Spleen (tissue), 11 donors: ENCODE measurements around the gene DCN. TPM values are rescaled to one million over a fixed set of nuclear protein-coding genes. Genes with fewer than 3 reads are reported as not detected.

ENCODE experiments used
- DNase-seq: peaks from one replicate; pipeline ENCODE4 v3.0.0-alpha.2; 2020
- H3K27ac ChIP-seq, 8 donors: fragments of 200-600 bp; sonication (generic) in 7 of 8; 1 replicate in 4 of 8; 2 replicates in 4 of 8; pipeline versions ENCODE4 v1.5.0 to v1.8.0; 2016 to 2021; ENCODE audit warnings: inconsistent platforms in 4 of 8, mild to moderate bottlenecking in 4 of 8, moderate library complexity in 1 of 8
- H3K27me3 ChIP-seq, 7 donors: fragments of 200-600 bp; sonication (generic) in 6 of 7; replicated peaks in 1 of 7; 1 replicate in 4 of 7; 2 replicates in 3 of 7; pipeline versions ENCODE4 v1.5.0 to v1.8.0; 2016 to 2021; ENCODE audit warnings: inconsistent platforms in 3 of 7, mild to moderate bottlenecking in 1 of 7
- H3K36me3 ChIP-seq, 6 donors: fragments of 200-600 bp; sonication (generic) in 5 of 6; 1 replicate in 4 of 6; 2 replicates in 2 of 6; pipeline versions ENCODE4 v1.5.0 to v1.8.0; 2016 to 2021; ENCODE audit warnings: inconsistent platforms in 2 of 6
- H3K4me1 ChIP-seq, 6 donors: fragments of 200-600 bp; sonication (generic) in 5 of 6; 1 replicate in 3 of 6; 2 replicates in 3 of 6; pipeline versions ENCODE4 v1.5.0 to v1.8.0; 2016 to 2021; ENCODE audit warnings: inconsistent platforms in 3 of 6
- H3K4me3 ChIP-seq, 8 donors: fragments of 200-600 bp; sonication (generic) in 7 of 8; 1 replicate in 4 of 8; 2 replicates in 4 of 8; pipeline versions ENCODE4 v1.5.0 to v1.8.0; 2016 to 2021; ENCODE audit warnings: inconsistent platforms in 4 of 8, mild to moderate bottlenecking in 4 of 8, moderate library complexity in 2 of 8
- H3K9me3 ChIP-seq, 8 donors: fragments of 200-600 bp; sonication (generic) in 7 of 8; 1 replicate in 4 of 8; 2 replicates in 4 of 8; pipeline versions ENCODE4 v1.5.0 to v1.8.0; 2016 to 2021; ENCODE audit warnings: inconsistent platforms in 4 of 8
- POLR2A ChIP-seq, 3 donors: fragments of 450-650 bp; IDR thresholded peaks; one replicate each; pipeline ENCODE4 v1.5.1; 2017; ENCODE audit warnings: antibody characterized with exemption in 3 of 3, mild to moderate bottlenecking in 1 of 3
- POLR2AphosphoS5 ChIP-seq, 3 donors: sonication (generic); formaldehyde crosslinking; IDR thresholded peaks; one replicate each; pipeline ENCODE4 v1.5.1; 2017; ENCODE audit warnings: antibody characterized with exemption in 3 of 3
- WGBS, 5 donors: extraction: QIAGEN DNeasy Blood & Tissue Kit in 3 of 5; methylation state at CpG; one replicate each; pipeline versions ENCODE4 v1.1.5 to v1.1.7; 2013 to 2018; 5-methylcytosine and 5-hydroxymethylcytosine counted together
- intact Hi-C: fragments of 100-400 bp; cut with DNase I; formaldehyde crosslinking; loops from one replicate; pipeline ENCODE4 v1.15.0; 2023; ENCODE audit warnings: low total_unique reads
- polyA plus RNA-seq, 3 donors: library from polyadenylated mRNA; stranded (reverse); fragments of 200-250 nt; gene quantifications; one replicate each; pipeline ENCODE4 v1.2.1, GENCODE V29; 2013
- total RNA-seq, 7 donors: library from RNA; depleted of rRNA in 3 of 7; stranded (reverse); fragments of >200 nt in 3 of 7; fragmentation: NEBNext Ultra II Directional in 4 of 7; extraction: Animal tissue kit (Norgen Biotek cat#: 25700) in 4 of 7; gene quantifications; one replicate each; pipeline versions ENCODE4 v1.1.0 to v1.2.1, GENCODE V29; 2016 to 2021
- TF ChIP-seq, protein P1 (sequence below), 11 experiments: fragments of 200-600 bp in 7 of 11; fragments of 450-650 bp in 4 of 11; sonication (generic) in 4 of 11; IDR thresholded peaks in 8 of 11; conservative IDR thresholded peaks in 3 of 11; 1 replicate in 7 of 11; 2 replicates in 4 of 11; pipeline versions ENCODE4 v1.4.0 to v1.8.0; 2016 to 2021; ENCODE audit warnings: antibody characterized with exemption in 11 of 11, inconsistent platforms in 4 of 11, mild to moderate bottlenecking in 1 of 11
- donor health status: healthy with polysubstance abuse.
- donor health status: DM: no; HTN: no; CAD: no; lungs with moderate emphysema.
- donor health status: DM: no; HTN: no; CAD: no.
- donor health status: Bipolar disorder and iron deficiency.
- donor health status: healthy.
- donor health status: DM: no; HTN: no; CAD: no.
- donor health status: DM: yes; HTN: yes; CAD: no.

The DCN gene
- total and polyA plus RNA-seq, 10 donors: 1.6 to 60.1 (median 7.7) TPM

DNA sequence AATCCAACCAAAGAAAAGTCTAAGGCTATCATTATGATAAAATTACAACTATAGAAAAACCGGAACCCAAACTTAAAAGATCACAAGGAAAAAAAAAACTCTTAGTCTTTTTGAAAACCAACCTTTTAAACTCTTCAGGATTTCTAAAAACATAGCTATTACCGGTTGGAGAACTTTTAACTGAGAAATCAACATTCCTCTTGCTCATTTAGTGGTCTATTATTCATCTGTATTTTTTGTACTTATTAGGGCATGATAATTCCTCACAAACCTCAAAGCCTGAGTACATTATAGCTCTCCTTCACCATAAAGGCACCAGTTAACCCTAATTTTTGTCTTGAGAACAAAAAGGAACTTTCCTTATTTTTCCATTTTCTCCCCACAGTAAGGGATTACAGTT lies 81.7 kb downstream of the DCN start:
- Histone ChIP-seq H3K9me3 (no peaks in the 10 kb centered on the region), H3K27ac (no peak overlapping the region), H3K27me3 (no peaks in the 10 kb centered on the region), H3K36me3 (no peaks in the 10 kb centered on the region), H3K4me3 (no peak overlapping the region), H3K4me1 (no peaks in the 10 kb centered on the region)
- no peak for DNase-seq
- WGBS, 5 donors: 51 to 67% (median 60%) methylated on average over 2 of the region's 2 CpGs
- intact Hi-C loops: no loop called here
- no peak for TF ChIP-seq POLR2A (IDR thresholded peaks at IDR 0.05)
- TF ChIP-seq, protein P1, sequence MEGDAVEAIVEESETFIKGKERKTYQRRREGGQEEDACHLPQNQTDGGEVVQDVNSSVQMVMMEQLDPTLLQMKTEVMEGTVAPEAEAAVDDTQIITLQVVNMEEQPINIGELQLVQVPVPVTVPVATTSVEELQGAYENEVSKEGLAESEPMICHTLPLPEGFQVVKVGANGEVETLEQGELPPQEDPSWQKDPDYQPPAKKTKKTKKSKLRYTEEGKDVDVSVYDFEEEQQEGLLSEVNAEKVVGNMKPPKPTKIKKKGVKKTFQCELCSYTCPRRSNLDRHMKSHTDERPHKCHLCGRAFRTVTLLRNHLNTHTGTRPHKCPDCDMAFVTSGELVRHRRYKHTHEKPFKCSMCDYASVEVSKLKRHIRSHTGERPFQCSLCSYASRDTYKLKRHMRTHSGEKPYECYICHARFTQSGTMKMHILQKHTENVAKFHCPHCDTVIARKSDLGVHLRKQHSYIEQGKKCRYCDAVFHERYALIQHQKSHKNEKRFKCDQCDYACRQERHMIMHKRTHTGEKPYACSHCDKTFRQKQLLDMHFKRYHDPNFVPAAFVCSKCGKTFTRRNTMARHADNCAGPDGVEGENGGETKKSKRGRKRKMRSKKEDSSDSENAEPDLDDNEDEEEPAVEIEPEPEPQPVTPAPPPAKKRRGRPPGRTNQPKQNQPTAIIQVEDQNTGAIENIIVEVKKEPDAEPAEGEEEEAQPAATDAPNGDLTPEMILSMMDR (IDR thresholded peaks at IDR 0.05 in 8 of 11, conservative IDR thresholded peaks at IDR 0.05 in 3 of 11): no peak
- TF ChIP-seq POLR2AphosphoS5 (IDR thresholded peaks at IDR 0.05): no peak

DNA sequence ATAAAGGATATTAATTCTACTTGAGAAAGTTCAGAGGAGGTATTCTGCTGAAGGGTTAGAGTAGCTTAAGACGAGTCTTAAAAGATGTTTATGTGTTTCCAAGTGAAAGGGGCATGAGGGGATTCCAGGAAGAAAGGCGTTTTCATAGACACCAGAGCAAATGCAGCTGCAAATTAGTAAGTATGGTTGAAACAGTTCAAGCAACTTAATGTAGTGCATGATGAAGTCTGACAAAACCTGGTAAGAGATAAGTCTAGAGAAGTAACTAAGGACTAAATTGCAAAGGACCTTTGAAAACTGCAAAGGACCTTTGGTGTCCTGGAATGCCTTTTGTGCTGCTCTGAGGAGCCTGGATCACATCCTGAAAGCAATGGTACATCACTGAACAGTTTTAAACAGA lies 82.8 kb downstream of the DCN start:
- no peak overlapping the region for H3K4me3 ChIP-seq
- TF ChIP-seq, protein P1 (IDR thresholded peaks at IDR 0.05 in 8 of 11, conservative IDR thresholded peaks at IDR 0.05 in 3 of 11): no peak
- TF ChIP-seq POLR2AphosphoS5 (IDR thresholded peaks at IDR 0.05) (no peak), POLR2A (IDR thresholded peaks at IDR 0.05) (no peak)
- no peak overlapping the region for H3K27ac ChIP-seq
- no peaks in the 10 kb centered on the region for H3K27me3 ChIP-seq
- H3K9me3 ChIP-seq: no peaks in the 10 kb centered on the region
- no peaks in the 10 kb centered on the region for H3K36me3 ChIP-seq
- intact Hi-C loops: no loop called here
- no peak for DNase-seq
- 52 to 78% (median 69%) methylated on average over 2 of the region's 2 CpGs for WGBS, 5 donors
- H3K4me1 ChIP-seq: no peaks in the 10 kb centered on the region

DNA sequence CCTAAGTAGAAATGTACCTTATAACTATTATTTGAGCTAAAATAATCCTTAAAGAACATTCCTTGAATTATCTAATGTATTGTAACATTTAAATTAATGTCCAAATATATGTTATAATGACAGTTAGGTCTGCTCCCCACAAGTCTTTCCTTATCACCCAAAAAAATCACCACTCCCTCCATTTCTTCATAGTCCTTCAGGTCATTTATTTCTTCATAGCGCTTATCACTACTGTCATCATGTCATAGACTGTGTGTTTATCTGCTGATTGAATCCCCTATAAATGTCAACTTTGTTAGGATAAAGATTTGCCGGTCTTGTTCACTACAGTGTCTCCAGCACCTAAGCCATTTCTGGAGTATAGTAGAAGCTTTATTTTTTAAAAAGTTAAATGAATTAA lies 83.3 kb downstream of the DCN start:
- Histone ChIP-seq H3K27ac (no peak overlapping the region), H3K9me3 (no peaks in the 10 kb centered on the region), H3K27me3 (no peaks in the 10 kb centered on the region), H3K4me1 (no peaks in the 10 kb centered on the region), H3K36me3 (no peaks in the 10 kb centered on the region), H3K4me3 (no peak overlapping the region)
- DNase-seq: no peak
- no peak for TF ChIP-seq POLR2A (IDR thresholded peaks at IDR 0.05)
- intact Hi-C loops: no loop called here
- WGBS, 5 donors: 43 to 50% (median 45%) methylated on average over 2 of the region's 2 CpGs

DNA sequence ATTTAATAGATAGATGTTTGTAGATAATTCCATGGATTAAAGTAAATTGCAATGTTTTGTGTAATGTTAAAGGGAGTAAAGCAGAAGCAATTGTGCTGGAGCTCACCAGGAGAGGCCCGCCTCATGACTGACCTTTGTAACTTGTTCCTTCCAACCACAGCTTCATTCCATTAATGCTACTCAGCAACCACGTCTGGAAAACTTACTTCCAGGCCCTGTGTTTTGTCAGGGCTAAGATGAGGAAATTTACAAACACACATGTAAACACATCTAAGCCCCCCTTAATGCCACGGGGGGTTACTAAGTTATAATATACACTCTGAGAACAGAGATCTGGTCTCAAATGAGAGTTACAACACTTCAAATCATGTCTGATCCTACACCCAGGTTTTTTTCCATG lies 83.7 kb downstream of the DCN start:
- H3K27me3 ChIP-seq: no peaks in the 10 kb centered on the region
- H3K4me1 ChIP-seq: no peaks in the 10 kb centered on the region
- H3K4me3 ChIP-seq: no peak overlapping the region
- TF ChIP-seq, protein P1 (IDR thresholded peaks at IDR 0.05 in 8 of 11, conservative IDR thresholded peaks at IDR 0.05 in 3 of 11): no peak
- TF ChIP-seq POLR2A (IDR thresholded peaks at IDR 0.05) (no peak), POLR2AphosphoS5 (IDR thresholded peaks at IDR 0.05) (no peak)
- WGBS, 5 donors: 28 to 69% (median 38%) methylated on average over 3 of the region's 3 CpGs
- DNase-seq: no peak
- intact Hi-C loops: no loop called here
- no peaks in the 10 kb centered on the region for H3K36me3 ChIP-seq
- H3K9me3 ChIP-seq: no peaks in the 10 kb centered on the region
- H3K27ac ChIP-seq: no peak overlapping the region

DNA sequence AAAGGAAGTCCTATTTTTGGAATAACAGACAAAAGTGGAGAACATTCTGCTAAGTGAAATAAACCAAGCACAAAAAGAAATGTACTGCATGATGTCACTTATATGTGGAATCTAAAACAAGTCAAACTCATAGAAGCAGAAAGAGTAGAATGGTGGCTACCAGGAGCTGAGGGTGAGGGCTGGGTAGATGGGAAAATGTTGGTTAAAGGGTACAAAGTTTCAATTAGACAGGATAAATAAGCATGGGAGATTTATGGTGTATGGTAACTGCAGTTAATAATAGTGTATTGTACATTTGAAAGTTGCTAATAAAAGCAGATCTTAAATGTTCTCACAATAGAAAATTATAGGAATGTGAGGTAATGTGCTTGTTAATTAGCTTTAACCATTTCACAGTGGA lies 84.2 kb downstream of the DCN start:
- H3K27ac ChIP-seq: no peak overlapping the region
- no peaks in the 10 kb centered on the region for H3K36me3 ChIP-seq
- intact Hi-C loops: no loop called here
- no peak overlapping the region for H3K4me3 ChIP-seq
- DNase-seq: no peak
- no peaks in the 10 kb centered on the region for H3K27me3 ChIP-seq
- H3K4me1 ChIP-seq: no peaks in the 10 kb centered on the region
- TF ChIP-seq, protein P1 (IDR thresholded peaks at IDR 0.05 in 8 of 11, conservative IDR thresholded peaks at IDR 0.05 in 3 of 11): no peak
- no peak for TF ChIP-seq POLR2AphosphoS5 (IDR thresholded peaks at IDR 0.05)
- H3K9me3 ChIP-seq: no peaks in the 10 kb centered on the region
